Measurements from ENCODE around the gene PGS1.

The PGS1 gene

DNA sequence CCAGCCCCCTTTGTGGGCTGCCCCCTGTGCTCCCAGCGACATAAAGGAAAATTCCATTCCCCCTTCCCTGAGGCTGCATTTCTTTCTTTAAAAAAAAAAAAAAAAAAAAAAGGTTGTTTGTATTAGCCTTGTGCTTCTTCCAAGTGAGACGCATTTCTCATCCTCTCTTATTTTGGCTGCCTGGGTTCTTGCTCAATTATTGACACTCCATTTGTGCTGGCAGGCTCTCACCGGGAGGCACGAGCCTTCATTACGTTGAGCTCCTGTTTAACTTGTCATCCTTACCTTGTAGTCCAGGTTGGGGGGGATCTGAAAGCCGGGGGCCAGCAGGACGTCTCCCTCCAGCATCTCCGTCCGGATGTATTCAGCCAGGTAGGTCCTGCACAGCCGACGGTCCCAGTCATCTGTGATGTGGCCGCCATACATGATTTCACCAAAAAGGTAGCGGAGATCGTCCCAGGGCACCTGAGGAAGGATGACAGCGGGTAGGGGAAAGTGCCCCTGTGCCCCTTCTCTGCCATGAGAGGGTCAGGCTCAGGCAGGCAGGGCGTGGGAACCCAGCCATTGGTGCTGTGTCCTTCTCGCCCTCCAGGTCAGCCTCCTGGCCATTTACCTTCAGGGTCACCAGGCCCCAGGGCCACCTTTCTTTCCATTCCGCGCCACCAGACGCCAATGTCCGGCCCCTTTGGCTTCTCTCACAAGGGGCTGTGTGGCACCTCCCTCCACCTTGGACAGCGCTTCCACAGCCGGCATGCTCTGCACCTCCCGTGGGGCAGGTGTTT lies 50.6 kb downstream of the PGS1 start:
- no peak for DNase-seq

- no peak for DNase-seq
Observed at GRCh38 chr17:78429618-78429995, 51.2 kb downstream of the PGS1 start.

DNA sequence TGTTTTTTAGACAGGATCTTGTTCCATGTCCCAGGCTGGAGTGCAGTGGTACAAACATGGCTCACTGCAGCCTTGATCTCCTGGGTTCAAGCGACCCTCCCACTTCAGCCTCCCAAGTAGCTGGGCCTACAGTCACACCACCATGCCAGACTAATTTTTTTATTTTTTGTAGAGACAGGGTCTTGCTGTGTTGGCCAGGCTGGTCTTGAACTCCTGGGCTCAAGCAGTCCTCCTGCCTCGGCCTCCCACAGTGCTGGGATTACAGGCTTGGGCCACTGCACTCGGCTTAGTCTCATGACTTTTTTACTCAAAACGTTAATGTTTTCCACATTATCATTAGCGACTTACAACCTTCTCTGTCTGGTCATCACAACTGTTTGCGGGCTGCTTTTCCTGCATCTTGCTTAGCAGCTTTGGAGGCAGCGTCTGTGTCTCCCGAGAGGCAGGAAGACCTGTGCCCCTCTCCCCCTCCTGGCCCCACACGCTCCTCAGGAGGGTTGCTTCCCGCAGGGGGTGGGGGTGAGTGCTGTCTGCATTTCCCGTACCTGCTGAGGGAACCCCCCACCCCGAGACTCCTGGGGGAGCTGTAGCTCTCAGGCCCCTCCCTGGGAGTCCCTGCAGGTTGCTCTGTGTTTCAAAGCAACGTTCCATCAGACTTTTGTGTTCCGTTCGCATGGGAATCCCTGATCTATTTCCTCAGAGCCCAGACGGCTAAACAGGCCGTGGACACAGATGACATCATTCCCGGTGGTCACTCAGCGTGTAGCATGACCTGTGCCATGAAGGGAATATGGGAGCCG lies 52.6 kb downstream of the PGS1 start:
- no peak for DNase-seq

GRCh38 chr17:78431692-78431958 lies 53.2 kb downstream of the PGS1 start:
- no peak for DNase-seq

DNA sequence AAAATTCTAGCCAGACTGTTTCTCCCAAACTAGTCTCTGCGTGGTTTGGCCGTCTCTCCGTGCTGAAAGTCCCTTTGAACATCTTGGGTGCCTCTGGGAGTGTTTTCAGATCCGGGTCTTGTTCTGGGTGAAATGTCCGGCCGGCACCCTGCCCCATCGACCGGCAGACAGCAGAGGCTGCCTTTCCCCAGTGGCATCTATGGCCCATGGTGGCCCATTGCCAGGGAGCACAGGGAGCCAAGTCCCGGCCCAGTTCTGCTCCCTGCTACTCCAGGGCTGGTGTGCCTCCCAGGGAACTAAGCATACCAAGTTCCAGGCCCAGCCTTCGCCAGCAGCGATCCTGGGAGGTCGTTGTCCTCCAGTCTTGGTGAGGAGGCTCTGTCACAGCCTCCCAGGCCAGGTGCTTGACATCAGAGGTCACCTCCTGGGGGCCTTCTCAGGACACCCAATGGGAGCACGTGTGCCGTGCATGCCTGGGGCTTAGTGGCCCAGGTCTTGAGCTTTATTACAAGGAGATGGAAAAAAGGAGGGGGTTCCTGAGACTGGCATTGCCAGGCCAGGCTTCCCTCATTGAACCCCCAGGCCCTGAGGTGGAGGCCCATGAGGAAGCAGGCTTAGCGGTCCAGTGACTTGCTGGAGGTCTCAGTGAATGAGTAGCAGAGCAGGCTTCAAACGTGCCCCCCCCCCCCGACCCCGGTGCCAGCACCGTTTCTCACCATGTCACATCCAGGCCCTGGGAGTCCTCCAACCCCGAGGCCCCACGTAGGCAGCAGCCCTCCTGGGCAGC lies 54.0 kb downstream of the PGS1 start:
- no peak for DNase-seq

DNA sequence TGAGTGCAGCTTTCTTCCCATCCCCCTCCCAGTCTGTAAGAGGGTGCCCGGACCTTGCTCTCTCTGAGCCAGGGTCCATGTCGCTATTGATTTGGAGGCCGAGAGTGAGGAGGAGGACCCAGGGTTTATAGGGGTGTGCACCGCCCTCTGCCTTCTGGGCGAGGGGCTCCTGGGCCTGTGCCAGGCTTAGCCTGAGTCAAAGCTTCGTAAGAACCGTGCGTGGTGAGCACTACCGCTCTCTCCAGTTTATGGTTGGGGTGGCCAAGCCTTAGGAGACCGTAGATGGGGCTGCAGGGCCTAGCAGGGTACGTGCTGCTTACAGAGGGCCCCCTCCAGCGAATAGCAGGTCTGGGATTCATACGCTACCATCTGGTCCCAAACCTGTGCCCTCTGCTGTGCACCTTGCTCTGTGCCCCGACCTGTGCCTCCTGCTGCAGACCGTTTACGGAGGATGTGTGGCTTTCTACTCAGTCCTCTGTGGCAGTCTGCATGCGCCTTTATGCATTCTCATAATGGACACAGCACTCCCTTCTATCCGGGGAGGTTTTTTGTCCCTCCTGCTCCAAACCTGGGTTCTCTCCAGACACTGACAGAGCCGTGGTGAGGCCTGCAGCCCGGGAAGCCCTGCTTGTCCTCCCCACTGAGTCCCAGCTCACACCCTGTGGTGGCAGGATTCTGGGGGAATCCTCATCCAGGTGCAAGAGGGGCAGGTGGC lies 54.7 kb downstream of the PGS1 start:
- DNase-seq = no peak

DNA sequence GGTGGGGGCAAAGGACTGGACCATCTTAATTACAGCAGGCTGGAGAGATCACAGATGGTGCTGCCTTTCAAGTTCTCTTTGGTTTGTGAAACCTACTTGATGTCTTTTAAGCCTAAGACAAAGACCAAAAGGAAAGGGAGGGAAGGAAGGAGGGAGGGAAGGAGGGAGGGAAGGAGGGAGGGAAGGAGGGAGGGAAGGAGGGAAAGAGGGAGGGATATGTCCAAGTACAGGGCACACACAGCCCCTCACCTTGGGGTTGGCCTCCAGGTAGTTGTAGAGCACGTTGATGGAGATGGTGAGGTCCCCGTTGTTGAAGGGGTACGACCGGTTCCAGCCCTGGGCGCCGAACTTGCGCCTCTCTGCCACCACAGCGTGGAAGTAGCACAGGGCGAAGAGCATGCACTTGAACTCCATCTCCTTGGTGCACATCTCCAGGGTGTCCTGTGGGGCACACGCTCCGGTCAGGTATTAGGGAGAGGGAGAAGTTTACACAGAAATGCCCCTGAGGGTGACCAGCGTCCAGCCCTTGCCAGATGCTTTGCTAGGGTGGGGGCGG lies 55.4 kb downstream of the PGS1 start:
- DNase-seq = no peak

GRCh38 chr17:78434455-78435329 lies 56.2 kb downstream of the PGS1 start:
- DNase-seq = no peak

DNA sequence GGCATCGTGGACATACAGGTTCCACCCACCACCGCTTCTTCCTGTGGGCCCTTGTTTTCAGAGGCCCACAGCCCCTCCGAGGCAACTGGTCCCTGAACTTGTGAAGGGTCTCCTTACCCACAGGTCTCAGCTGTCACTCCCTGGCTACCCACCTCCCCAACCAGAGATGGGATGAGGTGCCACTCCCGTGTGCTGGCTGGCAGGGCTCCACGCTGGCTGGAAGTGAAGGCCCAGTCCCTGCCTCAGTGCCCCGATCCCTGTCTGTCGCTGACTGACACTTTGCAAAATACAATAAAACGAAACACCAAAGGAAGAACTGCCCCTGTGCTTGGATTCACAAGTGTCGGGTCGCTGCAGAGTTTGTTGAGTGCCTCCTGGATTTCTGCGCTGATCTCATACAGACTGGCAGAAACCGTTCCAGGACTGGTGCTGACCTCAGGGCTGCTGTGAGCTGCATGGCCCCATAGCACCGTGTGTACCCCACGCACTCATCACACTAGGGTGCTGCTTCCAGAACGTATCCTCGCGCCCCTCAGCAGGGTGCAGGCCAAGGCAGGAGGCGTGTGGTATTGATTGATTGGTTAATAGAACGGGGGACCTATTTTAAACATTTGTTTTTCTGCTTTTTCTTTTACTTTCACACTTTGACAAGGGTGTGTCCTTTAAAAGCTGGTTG lies 57.0 kb downstream of the PGS1 start:
- no peak for DNase-seq

GRCh38 chr17:78437508-78438169 lies 59.2 kb downstream of the PGS1 start:
- DNase-seq = no peak

GRCh38 chr17:78438271-78438691 lies 59.8 kb downstream of the PGS1 start:
- no peak for DNase-seq

DNA sequence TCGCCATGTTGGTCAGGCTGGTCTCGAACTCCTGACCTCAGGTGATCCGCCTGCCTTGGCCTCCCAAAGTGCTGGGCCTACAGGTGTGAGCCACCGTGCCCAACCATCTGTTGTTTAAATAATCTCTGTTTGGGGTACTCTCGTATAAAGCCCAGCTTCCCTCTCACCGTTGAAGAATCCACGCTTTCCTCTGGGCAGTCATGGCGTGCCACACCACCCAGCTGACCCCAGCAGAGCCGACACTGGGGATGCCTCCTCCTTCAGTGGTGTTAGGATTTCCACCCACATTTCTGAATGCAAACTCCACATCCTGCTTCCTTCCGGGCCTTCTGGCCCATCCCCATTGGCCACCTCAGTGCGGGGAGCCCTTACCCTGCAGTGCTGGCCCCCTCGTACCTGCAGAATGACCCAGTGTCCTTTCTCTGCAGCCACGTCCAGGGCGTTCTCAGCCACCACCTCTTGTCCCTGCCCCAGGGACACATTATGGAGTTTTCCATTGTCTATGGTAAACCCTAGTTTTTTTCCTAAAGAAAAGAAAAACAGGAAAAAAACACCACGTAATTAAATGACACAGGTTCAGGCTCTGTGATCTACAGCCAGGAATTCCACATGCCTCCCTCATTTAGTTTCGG lies 60.4 kb downstream of the PGS1 start:
- DNase-seq = no peak

- no peak for DNase-seq
Observed at GRCh38 chr17:78441271-78441971, 63.0 kb downstream of the PGS1 start.

GRCh38 chr17:78442648-78443218 lies 64.3 kb downstream of the PGS1 start:
- DNase-seq = no peak

DNA sequence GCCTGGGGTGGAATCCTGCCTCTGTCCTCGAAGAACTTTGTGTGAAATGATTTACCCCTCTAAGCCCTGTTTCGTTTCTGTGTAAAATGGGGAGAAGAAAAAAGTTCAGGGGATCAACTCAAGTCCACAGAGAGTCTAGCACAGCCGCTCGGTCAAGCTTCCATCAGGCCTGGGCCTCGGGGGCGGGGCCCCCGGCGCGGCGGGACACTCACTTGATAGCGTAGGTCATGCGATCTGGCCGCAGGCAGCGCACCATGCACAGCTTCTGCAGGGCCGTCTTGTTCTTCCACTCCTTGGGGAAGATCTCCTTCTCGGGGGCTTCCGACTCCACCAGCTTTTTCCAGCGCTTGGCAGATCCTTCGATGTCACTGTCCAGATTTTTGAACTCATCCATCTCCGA lies 65.9 kb downstream of the PGS1 start:
- no peak for DNase-seq

DNA sequence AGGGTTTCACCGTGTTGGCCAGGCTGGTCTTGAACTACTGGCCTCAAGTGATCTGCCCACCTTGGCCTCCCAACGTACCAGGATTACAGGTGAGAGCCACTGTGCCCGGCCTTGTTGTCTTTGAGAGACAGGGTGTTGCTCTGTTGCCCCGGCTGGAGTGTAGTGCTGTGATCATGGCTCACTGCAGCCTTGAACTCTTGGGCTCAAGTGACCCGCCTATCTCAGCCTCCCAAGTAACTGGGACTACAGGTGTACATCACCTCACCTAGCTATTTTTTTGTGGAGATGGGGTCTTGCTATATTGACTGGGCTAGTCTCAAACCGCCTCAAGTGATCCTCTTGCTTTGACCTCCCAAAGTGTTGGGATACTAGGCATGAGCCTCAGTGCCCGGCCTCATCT lies 68.4 kb downstream of the PGS1 start:
- no peak for DNase-seq

GRCh38 chr17:78448356-78448993 lies 70.0 kb downstream of the PGS1 start:
- no peak for DNase-seq

DNA sequence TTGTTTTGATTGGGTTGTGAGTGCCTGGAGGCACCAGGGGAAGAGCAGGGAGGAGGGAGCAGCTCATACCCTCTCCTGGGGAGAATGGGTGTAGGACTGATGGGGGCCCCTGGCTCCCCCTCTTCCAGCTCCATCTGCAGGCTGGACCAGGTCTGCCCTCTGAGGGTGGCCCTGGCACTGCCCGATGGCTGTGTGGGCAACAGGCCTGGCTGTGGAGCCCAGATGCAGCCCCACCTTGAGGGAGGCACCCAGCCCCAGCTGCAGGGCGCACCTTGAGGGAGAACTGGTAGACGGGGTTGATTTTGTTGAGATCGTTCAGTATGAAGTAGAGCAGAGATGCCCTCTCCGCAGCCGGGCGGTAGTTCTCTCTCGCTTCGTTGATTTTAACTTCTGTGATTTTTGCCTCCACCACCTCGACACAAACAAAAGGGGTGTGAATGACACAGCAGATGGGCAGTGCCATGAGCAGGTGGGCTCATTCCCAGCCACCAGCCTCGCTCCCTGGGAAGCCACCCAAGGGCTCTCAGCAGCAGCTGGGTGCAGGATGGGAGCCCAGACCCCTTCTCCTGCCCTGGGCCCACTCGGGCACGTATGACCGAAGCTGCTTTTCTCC lies 71.6 kb downstream of the PGS1 start:
- no peak for DNase-seq
